ENCODE measurements around the gene SNPH. TPM values are rescaled to one million over a fixed set of nuclear protein-coding genes. Genes with fewer than 3 reads are reported as not detected.

SNPH gene
- total RNA-seq, 1 donor = 9.4 TPM

- peaks cover 85% of the 10 kb centered on the region for H3K79me2 ChIP-seq (ENCODE audit: insufficient read depth, low read length)
- peaks cover 43% of the 10 kb centered on the region for H4K20me1 ChIP-seq (ENCODE audit: insufficient read depth, low read length)
- no peak overlapping the region for H3K4me2 ChIP-seq (ENCODE audit: insufficient read depth, low read length)
Measured at GRCh38 chr20:1331101-1331500, 65.0 kb downstream of the SNPH start.

GRCh38 chr20:1331801-1332453, 65.8 kb downstream of the SNPH start:
- Histone ChIP-seq H3K4me1 (ENCODE audit: insufficient read depth, low read length) (peaks cover 24% of the 10 kb centered on the region), H3K4me2 (ENCODE audit: insufficient read depth, low read length) (no peak overlapping the region), H3K27ac (ENCODE audit: low read depth, low read length) (no peak overlapping the region), H3K27me3 (ENCODE audit: insufficient read depth, low read length) (no peaks in the 10 kb centered on the region), H4K20me1 (ENCODE audit: insufficient read depth, low read length) (peaks cover 46% of the 10 kb centered on the region), H3K4me3 (ENCODE audit: insufficient read depth, low read length) (no peak overlapping the region), H3K9me3 (ENCODE audit: low read depth, low read length) (no peaks in the 10 kb centered on the region), H2AFZ (ENCODE audit: low read length) (no peak overlapping the region), H3K79me2 (ENCODE audit: insufficient read depth, low read length) (peaks cover 86% of the 10 kb centered on the region), H3K36me3 (ENCODE audit: insufficient read depth, low read length) (peaks cover 9% of the 10 kb centered on the region)
- no peak for DNase-seq (ENCODE audit: insufficient read length, low spot score, missing footprints)
- no peak for TF ChIP-seq CTCF (IDR thresholded peaks at IDR 0.05; ENCODE audit: extremely low read depth, low read depth, low read length)

More at GRCh38 chr20:1331101-1331500, 65.0 kb downstream of the SNPH start:
- H3K9me3 ChIP-seq (ENCODE audit: low read depth, low read length) = no peaks in the 10 kb centered on the region
- no peak overlapping the region for H2AFZ ChIP-seq (ENCODE audit: low read length)
- H3K27me3 ChIP-seq (ENCODE audit: insufficient read depth, low read length) = no peaks in the 10 kb centered on the region
- no peak overlapping the region for H3K27ac ChIP-seq (ENCODE audit: low read depth, low read length)
- no peak for TF ChIP-seq CTCF (IDR thresholded peaks at IDR 0.05; ENCODE audit: extremely low read depth, low read depth, low read length)
- peaks cover 9% of the 10 kb centered on the region for H3K36me3 ChIP-seq (ENCODE audit: insufficient read depth, low read length)
- no peak overlapping the region for H3K4me3 ChIP-seq (ENCODE audit: insufficient read depth, low read length)
- peaks cover 25% of the 10 kb centered on the region for H3K4me1 ChIP-seq (ENCODE audit: insufficient read depth, low read length)
- no peak for DNase-seq (ENCODE audit: insufficient read length, low spot score, missing footprints)

- DNase-seq (ENCODE audit: insufficient read length, low spot score, missing footprints) = no peak
- no peaks in the 10 kb centered on the region for H3K9me3 ChIP-seq (ENCODE audit: low read depth, low read length)
- H3K27me3 ChIP-seq (ENCODE audit: insufficient read depth, low read length) = no peaks in the 10 kb centered on the region
- H4K20me1 ChIP-seq (ENCODE audit: insufficient read depth, low read length) = peaks cover 41% of the 10 kb centered on the region
- no peak overlapping the region for H2AFZ ChIP-seq (ENCODE audit: low read length)
- H3K4me1 ChIP-seq (ENCODE audit: insufficient read depth, low read length) = peaks cover 15% of the 10 kb centered on the region
- no peak for TF ChIP-seq CTCF (IDR thresholded peaks at IDR 0.05; ENCODE audit: extremely low read depth, low read depth, low read length)
- no peak overlapping the region for H3K4me2 ChIP-seq (ENCODE audit: insufficient read depth, low read length)
- peaks cover 80% of the 10 kb centered on the region for H3K79me2 ChIP-seq (ENCODE audit: insufficient read depth, low read length)
- peaks cover 9% of the 10 kb centered on the region for H3K36me3 ChIP-seq (ENCODE audit: insufficient read depth, low read length)
- H3K27ac ChIP-seq (ENCODE audit: low read depth, low read length) = no peak overlapping the region
- no peak overlapping the region for H3K4me3 ChIP-seq (ENCODE audit: insufficient read depth, low read length)
Measured at GRCh38 chr20:1332749-1333300, 66.7 kb downstream of the SNPH start.

GRCh38 chr20:1333462-1334369, 67.6 kb downstream of the SNPH start:
- peaks cover 10% of the 10 kb centered on the region for H3K4me1 ChIP-seq (ENCODE audit: insufficient read depth, low read length)
- peaks cover 9% of the 10 kb centered on the region for H3K36me3 ChIP-seq (ENCODE audit: insufficient read depth, low read length)
- H3K27me3 ChIP-seq (ENCODE audit: insufficient read depth, low read length) = no peaks in the 10 kb centered on the region
- TF ChIP-seq CTCF (IDR thresholded peaks at IDR 0.05; ENCODE audit: extremely low read depth, low read depth, low read length) = no peak
- no peak overlapping the region for H3K27ac ChIP-seq (ENCODE audit: low read depth, low read length)
- no peak overlapping the region for H3K4me3 ChIP-seq (ENCODE audit: insufficient read depth, low read length)
- H2AFZ ChIP-seq (ENCODE audit: low read length) = no peak overlapping the region
- no peak overlapping the region for H3K4me2 ChIP-seq (ENCODE audit: insufficient read depth, low read length)
- H3K9me3 ChIP-seq (ENCODE audit: low read depth, low read length) = no peaks in the 10 kb centered on the region
- DNase-seq (ENCODE audit: insufficient read length, low spot score, missing footprints) = no peak
- H4K20me1 ChIP-seq (ENCODE audit: insufficient read depth, low read length) = peaks cover 38% of the 10 kb centered on the region
- peaks cover 71% of the 10 kb centered on the region for H3K79me2 ChIP-seq (ENCODE audit: insufficient read depth, low read length)

All from osteoblast (primary cell).